Endodermal cell (in vitro differentiated cells): ENCODE measurements around the gene EXOC3L4. TPM values are rescaled to one million over a fixed set of nuclear protein-coding genes. Genes with fewer than 3 reads are reported as not detected.

Experiments used
- DNase-seq: peaks from one replicate; pipeline ENCODE4 v3.0.0-alpha.2; 2017
- H3K27ac ChIP-seq: 2 replicates; pipeline ENCODE4 v1.5.1; 2013; ENCODE audit warnings: mild to moderate bottlenecking, low read depth, low read length, moderate library complexity
- H3K27me3 ChIP-seq: 2 replicates; pipeline ENCODE4 v1.6.1; 2013; ENCODE audit warnings: mild to moderate bottlenecking, low read length, moderate library complexity; ENCODE audit not compliant: insufficient read depth, control insufficient read depth, poor library complexity, severe bottlenecking
- H3K36me3 ChIP-seq: 2 replicates; pipeline ENCODE4 v1.7.0; 2013; ENCODE audit warnings: mild to moderate bottlenecking, low read length, moderate library complexity; ENCODE audit not compliant: control insufficient read depth, insufficient read depth
- H3K4me1 ChIP-seq: one replicate; pipeline ENCODE4 v1.7.0; 2013; ENCODE audit warnings: low read length; ENCODE audit not compliant: control insufficient read depth, insufficient read depth
- H3K4me3 ChIP-seq: 2 replicates; pipeline ENCODE4 v1.5.1; 2013; ENCODE audit warnings: mild to moderate bottlenecking, low read length, moderate library complexity
- H3K9ac ChIP-seq: 2 replicates; pipeline ENCODE4 v1.6.1; 2013; ENCODE audit warnings: mild to moderate bottlenecking, low read length, moderate library complexity; ENCODE audit not compliant: poor library complexity, severe bottlenecking; ENCODE audit errors: extremely low read depth
- H3K9me3 ChIP-seq: 2 replicates; pipeline ENCODE4 v1.6.1; 2013; ENCODE audit warnings: mild to moderate bottlenecking, low read length, moderate library complexity; ENCODE audit not compliant: control insufficient read depth
- H3K27ac Mint-ChIP-seq: 2 replicates; pipeline ENCODE4 v1.8.0; 2020; ENCODE audit warnings: mixed read lengths
- H3K27me3 Mint-ChIP-seq: 2 replicates; pipeline ENCODE4 v1.8.0; 2021; ENCODE audit warnings: mild to moderate bottlenecking, mixed read lengths; ENCODE audit not compliant: insufficient read depth
- H3K36me3 Mint-ChIP-seq: 2 replicates; pipeline ENCODE4 v1.8.0; 2020; ENCODE audit warnings: low read depth, mixed read lengths
- H3K4me1 Mint-ChIP-seq: 2 replicates; pipeline ENCODE4 v1.8.0; 2020; ENCODE audit warnings: mixed read lengths
- H3K4me3 Mint-ChIP-seq: 2 replicates; pipeline ENCODE4 v1.8.0; 2020; ENCODE audit warnings: mild to moderate bottlenecking, moderate library complexity, mixed read lengths
- H3K9me3 Mint-ChIP-seq: 2 replicates; pipeline ENCODE4 v1.8.0; 2020; ENCODE audit warnings: mild to moderate bottlenecking, mixed read lengths
- WGBS, 2 experiments: methylation state at CpG; one replicate each; pipeline versions ENCODE4 v1.1.5 to v1.1.7; 2013; ENCODE audit warnings: missing lambda C conversion rate in 2 of 2, mixed read lengths in 1 of 2; ENCODE audit not compliant: insufficient coverage in 1 of 2, insufficient read length in 1 of 2; 5-methylcytosine and 5-hydroxymethylcytosine counted together
- total RNA-seq, 2 donors: library from RNA; stranded (reverse); fragmentation: NEBNext Ultra II Directional in 1 of 2; extraction: Animal tissue kit (Norgen Biotek cat#: 25700) in 1 of 2; gene quantifications; 2 replicates in 1 of 2; 3 replicates in 1 of 2; pipeline ENCODE4 v1.2.1, GENCODE V29; 2021
- TF ChIP-seq, protein P1 (sequence below): fragments of 200-600 bp; sonication (generic); conservative IDR thresholded peaks from 2 replicates; pipeline ENCODE4 v1.5.0; 2021; ENCODE audit warnings: antibody characterized with exemption, mild to moderate bottlenecking

EXOC3L4 gene
- total RNA-seq, 2 donors from 2014 or later = 2.5 to 3.6 TPM

DNA sequence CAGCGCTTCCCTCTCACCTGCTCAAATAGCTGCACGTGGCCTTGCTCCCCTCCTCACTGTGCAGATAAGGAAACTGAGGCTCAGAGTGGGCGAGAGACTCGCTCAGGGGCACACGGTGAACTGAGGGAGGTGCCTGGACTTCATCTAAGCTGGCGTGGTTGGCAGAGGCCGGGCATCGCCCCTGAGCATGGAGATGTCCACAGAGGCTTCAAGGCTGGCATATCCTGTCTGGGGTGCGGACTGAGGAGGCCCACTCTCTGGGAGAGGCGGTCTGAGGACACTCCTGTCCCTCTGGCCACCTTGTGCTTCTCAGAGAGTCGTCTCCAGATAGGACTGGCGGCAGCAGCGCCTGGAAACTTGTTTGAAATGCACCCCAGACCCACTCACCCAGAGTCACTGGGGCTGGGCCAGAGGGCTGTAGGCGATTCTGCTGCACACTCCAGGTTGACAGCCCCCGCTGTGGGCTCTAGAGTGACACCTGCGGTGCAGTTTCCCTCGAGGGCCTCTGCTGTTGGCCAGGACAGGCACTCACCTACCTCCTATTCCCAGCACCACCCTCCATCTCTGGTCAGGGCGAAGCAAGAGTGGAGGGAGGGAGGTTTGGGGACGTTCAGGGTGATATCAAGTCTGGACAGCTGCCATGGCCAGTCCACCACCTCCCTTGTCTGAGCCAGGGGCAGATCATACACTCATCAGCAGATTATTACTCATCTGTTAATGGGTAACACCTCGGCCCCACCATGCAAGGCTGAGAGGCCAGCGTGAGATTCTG lies 21.7 kb upstream of the EXOC3L4 start:
- no peak overlapping the region for H3K27ac ChIP-seq
- Mint-ChIP-seq H3K27me3 (peaks cover 6% of the 10 kb centered on the region), H3K27ac (no peak overlapping the region), H3K9me3 (no peaks in the 10 kb centered on the region), H3K4me3 (no peak overlapping the region), H3K4me1 (no peaks in the 10 kb centered on the region), H3K36me3 (no peaks in the 10 kb centered on the region)
- 85% methylated on average over 11 to 20 of the region's 21 CpGs for WGBS, 2 experiments
- peak; percentile 52 for DNase-seq
- H3K4me1 ChIP-seq = no peaks in the 10 kb centered on the region
- TF ChIP-seq, protein P1, sequence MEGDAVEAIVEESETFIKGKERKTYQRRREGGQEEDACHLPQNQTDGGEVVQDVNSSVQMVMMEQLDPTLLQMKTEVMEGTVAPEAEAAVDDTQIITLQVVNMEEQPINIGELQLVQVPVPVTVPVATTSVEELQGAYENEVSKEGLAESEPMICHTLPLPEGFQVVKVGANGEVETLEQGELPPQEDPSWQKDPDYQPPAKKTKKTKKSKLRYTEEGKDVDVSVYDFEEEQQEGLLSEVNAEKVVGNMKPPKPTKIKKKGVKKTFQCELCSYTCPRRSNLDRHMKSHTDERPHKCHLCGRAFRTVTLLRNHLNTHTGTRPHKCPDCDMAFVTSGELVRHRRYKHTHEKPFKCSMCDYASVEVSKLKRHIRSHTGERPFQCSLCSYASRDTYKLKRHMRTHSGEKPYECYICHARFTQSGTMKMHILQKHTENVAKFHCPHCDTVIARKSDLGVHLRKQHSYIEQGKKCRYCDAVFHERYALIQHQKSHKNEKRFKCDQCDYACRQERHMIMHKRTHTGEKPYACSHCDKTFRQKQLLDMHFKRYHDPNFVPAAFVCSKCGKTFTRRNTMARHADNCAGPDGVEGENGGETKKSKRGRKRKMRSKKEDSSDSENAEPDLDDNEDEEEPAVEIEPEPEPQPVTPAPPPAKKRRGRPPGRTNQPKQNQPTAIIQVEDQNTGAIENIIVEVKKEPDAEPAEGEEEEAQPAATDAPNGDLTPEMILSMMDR = no peak
- H3K9me3 ChIP-seq = no peaks in the 10 kb centered on the region
- H3K27me3 ChIP-seq = no peaks in the 10 kb centered on the region
- no peak overlapping the region for H3K4me3 ChIP-seq
- H3K9ac ChIP-seq = no peak overlapping the region
- no peaks in the 10 kb centered on the region for H3K36me3 ChIP-seq

DNA sequence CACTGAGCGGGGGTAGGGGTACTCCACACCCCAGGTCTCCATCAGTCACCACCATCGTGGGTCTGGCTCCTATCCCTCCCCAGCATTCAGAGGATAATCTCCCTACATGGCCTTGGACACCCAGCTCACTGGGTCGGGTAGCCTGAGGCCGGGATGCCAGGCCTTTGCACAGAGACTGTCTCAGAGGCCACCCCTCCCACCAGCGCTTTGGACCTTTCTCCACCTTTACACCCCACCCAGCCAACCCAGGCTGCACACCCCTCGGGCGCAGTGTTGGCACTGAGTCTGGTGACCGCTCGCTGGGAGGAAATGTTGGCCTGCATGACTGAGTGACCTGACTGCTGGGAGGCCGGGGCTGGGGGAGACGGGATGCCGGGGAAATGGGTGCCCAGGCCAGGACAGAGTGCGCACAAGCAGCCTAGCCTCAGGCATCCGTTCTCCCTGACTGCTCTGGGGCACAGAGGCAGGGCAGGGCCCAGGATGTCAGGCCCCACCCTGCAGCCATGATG lies 21.1 kb upstream of the EXOC3L4 start:
- TF ChIP-seq, protein P1 = no peak
- Histone ChIP-seq H3K36me3 (no peaks in the 10 kb centered on the region), H3K9ac (no peak overlapping the region), H3K4me1 (no peaks in the 10 kb centered on the region), H3K27ac (no peak overlapping the region), H3K27me3 (no peaks in the 10 kb centered on the region), H3K4me3 (no peak overlapping the region), H3K9me3 (no peaks in the 10 kb centered on the region)
- Mint-ChIP-seq H3K27ac (no peak overlapping the region), H3K4me3 (no peak overlapping the region), H3K9me3 (no peaks in the 10 kb centered on the region), H3K36me3 (no peaks in the 10 kb centered on the region), H3K27me3 (peaks cover 6% of the 10 kb centered on the region), H3K4me1 (no peaks in the 10 kb centered on the region)
- no peak for DNase-seq
- WGBS, 2 experiments = 93 to 95% methylated on average over 8 to 14 of the region's 14 CpGs

DNA sequence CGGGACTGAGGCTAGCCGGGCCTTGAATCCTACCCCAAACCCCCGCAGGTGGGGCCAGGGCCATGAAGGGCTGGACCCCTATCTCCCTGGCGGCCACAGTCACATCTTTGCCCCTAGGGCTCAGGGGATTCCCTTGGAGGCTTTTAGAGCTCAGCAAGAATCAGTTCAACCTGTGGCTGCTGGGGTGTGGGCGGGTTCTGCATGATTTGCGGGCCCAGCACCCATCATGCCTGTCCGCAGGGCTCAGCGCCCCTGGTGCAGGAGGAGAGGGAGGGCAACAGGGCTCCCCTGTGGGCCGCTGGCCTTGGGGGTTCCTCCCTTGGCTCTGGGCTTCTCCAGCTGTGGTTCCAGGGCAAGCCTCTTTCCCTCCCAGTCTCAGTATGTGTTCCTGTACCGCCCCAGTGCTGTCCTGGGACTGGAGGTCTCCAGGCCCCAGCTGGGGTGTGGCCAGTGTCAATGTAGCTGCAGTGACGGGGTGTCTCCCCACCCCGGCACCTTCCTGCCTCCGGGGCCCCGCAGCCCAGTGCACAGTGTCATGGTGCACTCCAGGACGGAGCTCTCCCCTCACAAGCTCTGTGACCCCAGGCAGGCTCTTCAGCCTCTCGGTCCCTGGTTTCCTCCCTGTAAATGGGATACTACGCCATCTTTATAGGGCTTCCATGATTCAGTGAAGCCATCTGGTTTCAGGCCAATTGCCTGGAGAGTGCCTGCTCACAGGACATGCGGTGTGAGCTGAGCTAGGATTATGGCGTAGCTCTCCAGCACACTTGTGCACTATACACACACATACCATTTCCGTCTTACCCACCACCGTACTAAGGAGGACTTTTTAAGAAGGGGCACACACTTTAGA lies 20.4 kb upstream of the EXOC3L4 start:
- H3K4me1 Mint-ChIP-seq = no peaks in the 10 kb centered on the region
- Histone ChIP-seq H3K4me3 (no peak overlapping the region), H3K9ac (no peak overlapping the region), H3K4me1 (no peaks in the 10 kb centered on the region), H3K9me3 (no peaks in the 10 kb centered on the region), H3K27ac (no peak overlapping the region), H3K27me3 (no peaks in the 10 kb centered on the region), H3K36me3 (no peaks in the 10 kb centered on the region)
- 83% methylated on average over 14 to 21 of the region's 21 CpGs for WGBS, 2 experiments
- H3K27ac Mint-ChIP-seq = no peak overlapping the region
- no peaks in the 10 kb centered on the region for H3K9me3 Mint-ChIP-seq
- DNase-seq = peak; percentile 50
- TF ChIP-seq, protein P1 = no peak
- H3K36me3 Mint-ChIP-seq = no peaks in the 10 kb centered on the region
- peaks cover 6% of the 10 kb centered on the region for H3K27me3 Mint-ChIP-seq
- H3K4me3 Mint-ChIP-seq = peak overlapping the region; percentile 46
